HUES6 (cell line): Measurements from ENCODE around the gene RASAL2.

Experiments used
- H3K27ac ChIP-seq: 2 replicates; pipeline ENCODE4 v1.7.0; 2013; ENCODE audit warnings: low read depth, mild to moderate bottlenecking, low read length, inconsistent platforms
- H3K27me3 ChIP-seq: 2 replicates; pipeline ENCODE4 v1.6.1; 2013; ENCODE audit warnings: low read length; ENCODE audit not compliant: control insufficient read depth, insufficient read depth
- H3K36me3 ChIP-seq: 2 replicates; pipeline ENCODE4 v1.6.1; 2013; ENCODE audit warnings: low read length; ENCODE audit not compliant: control insufficient read depth, insufficient read depth
- H3K4me1 ChIP-seq: 2 replicates; pipeline ENCODE4 v1.6.1; 2013; ENCODE audit warnings: low read length; ENCODE audit not compliant: control insufficient read depth, insufficient read depth
- H3K4me3 ChIP-seq: 2 replicates; pipeline ENCODE4 v1.5.1; 2013; ENCODE audit warnings: low read depth, low read length
- H3K9ac ChIP-seq: one replicate; pipeline ENCODE4 v1.6.1; 2013; ENCODE audit warnings: mild to moderate bottlenecking, low read length
- H3K9me3 ChIP-seq: 2 replicates; pipeline ENCODE4 v1.6.1; 2013; ENCODE audit warnings: low read depth, low read length; ENCODE audit not compliant: control insufficient read depth, insufficient read depth

Gene RASAL2

DNA sequence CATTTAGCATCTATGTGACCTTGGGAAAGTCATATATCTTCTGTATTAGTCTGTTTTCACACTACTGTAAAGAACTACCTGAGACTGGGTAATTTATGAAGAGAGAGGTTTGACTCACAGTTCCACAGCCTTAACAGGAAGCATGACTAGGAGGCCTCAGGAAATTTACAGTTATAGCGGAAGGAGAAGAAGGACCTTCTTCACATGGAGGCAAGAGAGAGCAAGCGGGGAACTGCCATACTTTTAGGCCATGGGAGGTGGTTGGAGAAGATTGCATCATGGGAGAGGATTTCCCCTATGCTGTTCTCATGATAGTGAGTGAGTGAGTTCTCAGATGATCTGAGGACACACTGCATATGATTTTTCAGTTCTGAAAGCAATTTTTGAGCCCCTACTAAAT is 315.0 kb downstream of the RASAL2 start:
- Histone ChIP-seq H3K9me3 (0 out of 2 replicates have a peak, but pooled peaks cover 3% of the 10 kb centered on the region), H3K9ac (no peak overlapping the region)

GRCh38 chr1:178409541-178409940 is 315.6 kb downstream of the RASAL2 start:
- Histone ChIP-seq H3K27ac (no peak overlapping the region), H3K9ac (no peak overlapping the region), H3K4me3 (no peak overlapping the region), H3K27me3 (no peaks in the 10 kb centered on the region), H3K36me3 (no peaks in the 10 kb centered on the region), H3K9me3 (0 out of 2 replicates have a peak, but pooled peaks cover 3% of the 10 kb centered on the region), H3K4me1 (no peaks in the 10 kb centered on the region)

More for the DNA sequence above, 315.0 kb downstream of the RASAL2 start:
- H3K36me3 ChIP-seq: no peaks in the 10 kb centered on the region
- no peaks in the 10 kb centered on the region for H3K27me3 ChIP-seq
- H3K27ac ChIP-seq: no peak overlapping the region
- H3K4me3 ChIP-seq: no peak overlapping the region
- no peaks in the 10 kb centered on the region for H3K4me1 ChIP-seq

GRCh38 chr1:178411756-178412399 is 318.0 kb downstream of the RASAL2 start:
- H3K9ac ChIP-seq: no peak overlapping the region
- H3K9me3 ChIP-seq: no peaks in the 10 kb centered on the region
- H3K36me3 ChIP-seq: no peaks in the 10 kb centered on the region
- H3K4me1 ChIP-seq: no peaks in the 10 kb centered on the region
- no peak overlapping the region for H3K27ac ChIP-seq
- no peak overlapping the region for H3K4me3 ChIP-seq
- no peaks in the 10 kb centered on the region for H3K27me3 ChIP-seq

GRCh38 chr1:178412400-178412770 is 318.5 kb downstream of the RASAL2 start:
- Histone ChIP-seq H3K9ac (no peak overlapping the region), H3K4me1 (no peaks in the 10 kb centered on the region), H3K36me3 (no peaks in the 10 kb centered on the region), H3K9me3 (no peaks in the 10 kb centered on the region), H3K4me3 (no peak overlapping the region), H3K27ac (no peak overlapping the region), H3K27me3 (no peaks in the 10 kb centered on the region)

- Histone ChIP-seq H3K27ac (no peak overlapping the region), H3K9me3 (no peaks in the 10 kb centered on the region), H3K4me3 (no peak overlapping the region), H3K27me3 (no peaks in the 10 kb centered on the region), H3K9ac (no peak overlapping the region), H3K36me3 (no peaks in the 10 kb centered on the region), H3K4me1 (no peaks in the 10 kb centered on the region)
Measured at GRCh38 chr1:178417858-178418257, 324.0 kb downstream of the RASAL2 start.

GRCh38 chr1:178418284-178418955 is 324.5 kb downstream of the RASAL2 start:
- Histone ChIP-seq H3K27ac (no peak overlapping the region), H3K27me3 (no peaks in the 10 kb centered on the region), H3K36me3 (no peaks in the 10 kb centered on the region), H3K9ac (no peak overlapping the region), H3K4me3 (no peak overlapping the region), H3K9me3 (no peaks in the 10 kb centered on the region), H3K4me1 (no peaks in the 10 kb centered on the region)

- Histone ChIP-seq H3K36me3 (no peaks in the 10 kb centered on the region), H3K9me3 (no peaks in the 10 kb centered on the region), H3K27ac (no peak overlapping the region), H3K4me1 (no peaks in the 10 kb centered on the region; the same call in 1 of the 2 replicates), H3K9ac (no peak overlapping the region), H3K27me3 (no peaks in the 10 kb centered on the region), H3K4me3 (no peak overlapping the region)
Measured at GRCh38 chr1:178434360-178434759, 340.5 kb downstream of the RASAL2 start.

DNA sequence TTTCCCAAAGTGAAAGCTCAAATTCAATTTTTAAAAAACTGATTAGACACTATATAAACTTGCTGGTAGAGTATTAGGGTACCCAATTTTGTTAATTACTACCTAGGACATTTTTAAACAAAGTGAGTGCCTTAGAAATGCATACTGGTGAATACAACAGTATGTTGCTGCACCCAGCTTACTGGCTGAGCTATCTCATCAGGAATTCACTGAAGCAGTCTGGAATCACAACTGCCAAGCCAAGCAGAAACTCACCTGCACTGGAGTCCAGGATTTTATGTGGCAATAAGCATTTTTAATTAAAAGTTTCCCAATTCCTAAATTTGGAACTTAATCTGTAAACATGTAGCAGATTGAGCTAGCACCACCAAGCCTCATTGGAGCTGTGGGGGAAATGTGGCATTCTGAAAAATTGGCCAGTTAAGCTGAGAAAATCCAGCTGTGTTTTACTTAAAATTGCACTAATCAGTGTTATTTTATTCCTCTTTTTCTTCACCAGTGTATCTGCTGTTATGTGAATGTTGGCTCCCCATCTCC is 341.1 kb downstream of the RASAL2 start:
- Histone ChIP-seq H3K4me3 (no peak overlapping the region), H3K36me3 (no peaks in the 10 kb centered on the region; the same call in 1 of the 2 replicates), H3K27ac (no peak overlapping the region), H3K4me1 (no peaks in the 10 kb centered on the region; the same call in 1 of the 2 replicates), H3K9me3 (no peaks in the 10 kb centered on the region), H3K9ac (no peak overlapping the region), H3K27me3 (no peaks in the 10 kb centered on the region)

GRCh38 chr1:178436899-178437298 is 343.0 kb downstream of the RASAL2 start:
- peaks cover 7% of the 10 kb centered on the region for H3K36me3 ChIP-seq
- H3K27ac ChIP-seq: no peak overlapping the region
- H3K4me3 ChIP-seq: no peak overlapping the region
- H3K4me1 ChIP-seq: no peaks in the 10 kb centered on the region; the same call in 1 of the 2 replicates
- H3K9ac ChIP-seq: no peak overlapping the region
- H3K27me3 ChIP-seq: no peaks in the 10 kb centered on the region
- H3K9me3 ChIP-seq: no peaks in the 10 kb centered on the region

- no peaks in the 10 kb centered on the region for H3K27me3 ChIP-seq
- H3K4me1 ChIP-seq: no peaks in the 10 kb centered on the region; the same call in 1 of the 2 replicates
- no peak overlapping the region for H3K27ac ChIP-seq
- no peak overlapping the region for H3K9ac ChIP-seq
- H3K36me3 ChIP-seq: peaks cover 20% of the 10 kb centered on the region
- H3K4me3 ChIP-seq: no peak overlapping the region
- no peaks in the 10 kb centered on the region for H3K9me3 ChIP-seq
Measured at GRCh38 chr1:178438432-178438831, 344.5 kb downstream of the RASAL2 start.

DNA sequence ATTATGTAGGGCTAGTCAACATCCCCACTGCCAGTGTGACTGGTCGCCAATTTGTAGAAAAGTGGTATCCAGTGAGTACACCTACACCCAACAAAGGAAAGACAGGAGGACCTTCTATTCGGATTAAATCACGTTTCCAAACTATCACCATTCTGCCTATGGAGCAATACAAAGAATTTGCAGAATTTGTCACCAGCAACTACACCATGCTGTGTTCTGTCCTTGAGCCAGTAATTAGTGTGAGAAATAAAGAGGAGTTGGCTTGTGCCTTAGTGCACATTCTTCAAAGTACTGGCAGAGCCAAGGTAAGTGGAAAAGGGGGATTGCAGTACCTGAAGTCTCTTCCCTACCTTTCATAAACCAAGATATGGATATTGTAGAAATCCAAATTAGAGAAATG is 349.0 kb downstream of the RASAL2 start:
- Histone ChIP-seq H3K4me1 (no peaks in the 10 kb centered on the region), H3K36me3 (peaks cover 39% of the 10 kb centered on the region), H3K27ac (no peak overlapping the region), H3K4me3 (no peak overlapping the region), H3K9me3 (no peaks in the 10 kb centered on the region), H3K27me3 (no peaks in the 10 kb centered on the region), H3K9ac (no peak overlapping the region)
